Lung (tissue), 12 donors: ENCODE data around the gene ARSK. TPM values are rescaled to one million over a fixed set of nuclear protein-coding genes. Genes with fewer than 3 reads are reported as not detected.
A peak's percentile ranks its signal among the peaks of the same experiment; 100 is the strongest.

Experiments
- ATAC-seq: fragments of 200-7000 bp; cut with Tn5 transposase; one replicate; pipeline ENCODE4 v1.9.1; 2020; ENCODE audit warnings: moderate number of reproducible peaks; ENCODE audit not compliant: insufficient read depth, low FRiP score
- DNase-seq, 3 donors: peaks; one replicate each; pipeline ENCODE4 v3.0.0-alpha.2; 2013 to 2017
- H3K27ac ChIP-seq, 2 donors: one replicate each; pipeline ENCODE4 v1.5.1; 2013; ENCODE audit warnings: mild to moderate bottlenecking in 2 of 2, moderate library complexity in 2 of 2, control low read depth in 1 of 2, inconsistent platforms in 1 of 2, low read depth in 1 of 2, low read length in 1 of 2
- H3K27me3 ChIP-seq, 3 donors: one replicate each; pipeline ENCODE4 v1.5.1; 2013; ENCODE audit warnings: low read length in 2 of 3; ENCODE audit not compliant: control insufficient read depth in 3 of 3, insufficient read depth in 3 of 3
- H3K36me3 ChIP-seq, 4 donors: one replicate each; pipeline ENCODE4 v1.5.1; 2013; ENCODE audit warnings: low read length in 4 of 4, mild to moderate bottlenecking in 1 of 4, moderate library complexity in 1 of 4; ENCODE audit not compliant: control insufficient read depth in 4 of 4, insufficient read depth in 4 of 4
- H3K4me1 ChIP-seq, 5 donors: one replicate each; pipeline ENCODE4 v1.5.1; 2013; ENCODE audit warnings: low read length in 5 of 5, mild to moderate bottlenecking in 2 of 5, moderate library complexity in 1 of 5; ENCODE audit not compliant: control insufficient read depth in 5 of 5, insufficient read depth in 5 of 5
- H3K4me3 ChIP-seq: one replicate; pipeline ENCODE4 v1.5.1; 2013; ENCODE audit warnings: mild to moderate bottlenecking, control low read depth, moderate library complexity
- H3K9ac ChIP-seq, 2 donors: one replicate each; pipeline ENCODE4 v1.5.1; 2013; ENCODE audit warnings: low read length in 2 of 2, control low read depth in 1 of 2; ENCODE audit not compliant: insufficient read depth in 1 of 2
- H3K9me3 ChIP-seq, 4 donors: one replicate each; pipeline ENCODE4 v1.5.1; 2013; ENCODE audit warnings: low read length in 3 of 4, mild to moderate bottlenecking in 1 of 4, moderate library complexity in 1 of 4; ENCODE audit not compliant: control insufficient read depth in 4 of 4, insufficient read depth in 3 of 4
- WGBS, 2 donors: extraction: QIAGEN DNeasy Blood & Tissue Kit; methylation state at CpG; one replicate each; pipeline ENCODE4 v1.1.7; 2013; 5-methylcytosine and 5-hydroxymethylcytosine counted together
- polyA plus RNA-seq, 2 donors: library from polyadenylated mRNA; stranded (reverse); fragments of 200-250 nt; gene quantifications; one replicate each; pipeline ENCODE4 v1.2.1, GENCODE V29; 2013
- total RNA-seq, 2 donors: library from RNA; depleted of rRNA in 1 of 2; stranded (reverse); fragments of >200 nt in 1 of 2; gene quantifications; one replicate each; pipeline ENCODE4 v1.2.1, GENCODE V29; 2014 to 2021
- TF ChIP-seq, protein P1 (sequence below): IDR thresholded peaks from 2 replicates; pipeline ENCODE4 v1.5.1; 2012; ENCODE audit warnings: mild to moderate bottlenecking; ENCODE audit errors: control extremely low read depth, extremely low read depth
- donor health status: control.
- donor health status: control.
- donor health status: Bipolar disorder and iron deficiency.
- donor health status: healthy.
- donor health status: DM: yes; HTN: yes; CAD: no.

ARSK gene
- total and polyA plus RNA-seq, 4 donors: 2.6 to 10.5 (median 4.3) TPM

DNA sequence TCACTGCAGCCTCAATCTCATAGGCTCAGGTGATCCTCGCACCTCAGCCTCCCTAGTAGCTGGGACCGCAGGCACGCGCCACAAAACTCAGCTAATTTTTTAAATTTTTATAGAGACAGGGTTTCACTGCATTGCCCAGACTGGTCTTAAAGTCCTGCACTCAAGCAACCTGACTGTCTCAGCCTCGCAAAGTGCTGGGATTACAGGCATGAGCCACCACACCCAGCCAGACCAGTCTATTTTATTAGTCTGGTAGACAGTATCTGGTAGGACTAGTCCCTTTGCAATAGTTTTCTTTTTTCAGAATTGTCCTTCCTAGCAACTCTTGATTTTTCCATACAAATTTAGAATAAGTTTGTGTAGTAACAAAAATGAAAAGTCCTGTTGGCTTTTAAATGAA, 50.9 kb downstream of the ARSK start:
- WGBS, 2 donors: 98% methylated on average over 5 of the region's 5 CpGs
- no peak overlapping the region for H3K9ac ChIP-seq
- H3K27me3 ChIP-seq: no peaks in the 10 kb centered on the region
- H3K27ac ChIP-seq: no peak overlapping the region
- H3K9me3 ChIP-seq: no peaks in the 10 kb centered on the region
- DNase-seq: no peak
- H3K36me3 ChIP-seq: peaks cover 0 to 7% (median 4%) of the 10 kb centered on the region in 4 donors
- peaks cover 0 to 2% (median 0%) of the 10 kb centered on the region in 5 donors for H3K4me1 ChIP-seq
- TF ChIP-seq, protein P1, sequence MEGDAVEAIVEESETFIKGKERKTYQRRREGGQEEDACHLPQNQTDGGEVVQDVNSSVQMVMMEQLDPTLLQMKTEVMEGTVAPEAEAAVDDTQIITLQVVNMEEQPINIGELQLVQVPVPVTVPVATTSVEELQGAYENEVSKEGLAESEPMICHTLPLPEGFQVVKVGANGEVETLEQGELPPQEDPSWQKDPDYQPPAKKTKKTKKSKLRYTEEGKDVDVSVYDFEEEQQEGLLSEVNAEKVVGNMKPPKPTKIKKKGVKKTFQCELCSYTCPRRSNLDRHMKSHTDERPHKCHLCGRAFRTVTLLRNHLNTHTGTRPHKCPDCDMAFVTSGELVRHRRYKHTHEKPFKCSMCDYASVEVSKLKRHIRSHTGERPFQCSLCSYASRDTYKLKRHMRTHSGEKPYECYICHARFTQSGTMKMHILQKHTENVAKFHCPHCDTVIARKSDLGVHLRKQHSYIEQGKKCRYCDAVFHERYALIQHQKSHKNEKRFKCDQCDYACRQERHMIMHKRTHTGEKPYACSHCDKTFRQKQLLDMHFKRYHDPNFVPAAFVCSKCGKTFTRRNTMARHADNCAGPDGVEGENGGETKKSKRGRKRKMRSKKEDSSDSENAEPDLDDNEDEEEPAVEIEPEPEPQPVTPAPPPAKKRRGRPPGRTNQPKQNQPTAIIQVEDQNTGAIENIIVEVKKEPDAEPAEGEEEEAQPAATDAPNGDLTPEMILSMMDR: no peak
- no peak overlapping the region for H3K4me3 ChIP-seq
- no peak for ATAC-seq

DNA sequence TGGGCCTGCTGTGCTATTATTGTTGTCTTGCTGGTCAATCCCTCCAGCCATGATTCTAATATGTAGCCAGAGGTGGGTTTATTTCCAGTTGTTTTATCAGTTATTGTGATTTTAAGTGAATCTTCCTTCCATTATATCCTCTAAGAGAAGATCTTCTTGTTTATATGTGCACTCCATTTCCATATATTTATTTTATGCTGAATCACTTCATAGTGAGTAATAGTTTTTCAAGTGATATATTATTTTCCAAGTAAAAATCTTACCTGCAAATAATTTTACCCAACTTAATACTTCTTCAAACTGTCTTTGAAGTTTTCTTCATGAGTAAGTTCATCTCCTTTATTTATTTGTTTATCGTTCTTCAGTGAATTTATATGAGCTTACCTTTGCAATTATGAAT, 51.5 kb downstream of the ARSK start:
- Histone ChIP-seq H3K9me3 (no peaks in the 10 kb centered on the region), H3K27ac (no peak overlapping the region), H3K36me3 (peaks cover 0 to 2% (median 1%) of the 10 kb centered on the region in 4 donors), H3K4me3 (no peak overlapping the region), H3K4me1 (no peaks in the 10 kb centered on the region), H3K9ac (no peak overlapping the region), H3K27me3 (no peaks in the 10 kb centered on the region)
- DNase-seq: no peak
- ATAC-seq: no peak
- TF ChIP-seq, protein P1: no peak
- whole genome bisulfite sequencing, 2 donors: 94 to 97% methylated on average over 1 of the region's 1 CpG

DNA sequence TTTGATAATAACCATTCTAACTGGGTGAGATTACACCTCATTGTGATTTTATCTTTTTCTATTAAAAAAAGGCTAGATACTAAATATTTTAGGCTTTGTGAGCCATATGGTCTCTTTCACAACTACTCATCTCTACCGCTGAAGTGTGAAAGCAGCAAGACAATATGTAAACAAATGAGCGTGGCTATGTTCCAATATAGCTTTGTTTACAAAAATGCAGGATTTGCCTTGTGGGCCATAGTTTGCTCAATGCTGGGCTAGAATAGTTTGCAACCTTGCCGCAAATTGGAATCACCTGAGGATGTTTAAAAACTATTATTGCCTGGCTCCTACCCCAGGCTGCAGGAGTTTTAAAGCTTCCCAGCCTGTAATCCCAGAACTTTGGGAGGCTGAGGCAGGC, 54.8 kb downstream of the ARSK start:
- no peak overlapping the region for H3K27ac ChIP-seq
- H3K9me3 ChIP-seq: peaks cover 0 to 6% (median 0%) of the 10 kb centered on the region in 4 donors
- DNase-seq: peak in 2 of 3 donors; percentile 22 to 50
- 48 to 72% methylated on average over 3 of the region's 3 CpGs for WGBS, 2 donors
- no peaks in the 10 kb centered on the region for H3K4me1 ChIP-seq
- no peak overlapping the region for H3K4me3 ChIP-seq
- H3K27me3 ChIP-seq: no peaks in the 10 kb centered on the region
- no peak for ATAC-seq
- TF ChIP-seq, protein P1: no peak
- no peak overlapping the region for H3K9ac ChIP-seq
- H3K36me3 ChIP-seq: no peaks in the 10 kb centered on the region

DNA sequence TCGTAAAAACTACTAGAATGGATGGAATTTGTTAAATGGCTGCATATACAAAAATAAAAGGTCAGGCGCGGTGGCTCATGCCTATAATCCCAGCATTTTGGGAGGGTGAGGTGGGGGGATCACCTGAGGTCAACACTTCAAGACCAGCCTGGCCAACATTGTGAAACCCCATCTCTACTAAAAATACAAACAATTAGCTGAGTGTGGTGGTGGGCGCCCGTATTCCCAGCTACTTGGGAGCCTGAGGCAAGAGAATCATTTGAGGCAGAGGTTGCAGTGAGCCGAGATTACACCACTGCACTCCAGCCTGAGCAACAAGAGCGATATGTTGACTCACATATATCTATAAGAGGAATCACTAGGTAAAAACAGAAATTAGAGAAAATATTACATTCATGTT, 55.6 kb downstream of the ARSK start:
- H3K9me3 ChIP-seq: peaks cover 0 to 6% (median 0%) of the 10 kb centered on the region in 4 donors
- H3K27me3 ChIP-seq: no peaks in the 10 kb centered on the region
- H3K27ac ChIP-seq: no peak overlapping the region
- H3K4me1 ChIP-seq: no peaks in the 10 kb centered on the region
- DNase-seq (no peak), ATAC-seq (no peak)
- H3K4me3 ChIP-seq: no peak overlapping the region
- H3K9ac ChIP-seq: no peak overlapping the region
- WGBS, 2 donors: 96% methylated on average over 7 of the region's 7 CpGs
- H3K36me3 ChIP-seq: no peaks in the 10 kb centered on the region
- TF ChIP-seq, protein P1: no peak
